NOMO-1 treated with dmso at 0.1 percent for 144 hours (cell line): ENCODE measurements around the gene WNT2.

Source experiments
- DNase-seq: peaks from one replicate; lab custom pipeline; 2025; ENCODE audit not compliant: unreplicated experiment; lab: John Stamatoyannopoulos, UW

The WNT2 gene

DNA sequence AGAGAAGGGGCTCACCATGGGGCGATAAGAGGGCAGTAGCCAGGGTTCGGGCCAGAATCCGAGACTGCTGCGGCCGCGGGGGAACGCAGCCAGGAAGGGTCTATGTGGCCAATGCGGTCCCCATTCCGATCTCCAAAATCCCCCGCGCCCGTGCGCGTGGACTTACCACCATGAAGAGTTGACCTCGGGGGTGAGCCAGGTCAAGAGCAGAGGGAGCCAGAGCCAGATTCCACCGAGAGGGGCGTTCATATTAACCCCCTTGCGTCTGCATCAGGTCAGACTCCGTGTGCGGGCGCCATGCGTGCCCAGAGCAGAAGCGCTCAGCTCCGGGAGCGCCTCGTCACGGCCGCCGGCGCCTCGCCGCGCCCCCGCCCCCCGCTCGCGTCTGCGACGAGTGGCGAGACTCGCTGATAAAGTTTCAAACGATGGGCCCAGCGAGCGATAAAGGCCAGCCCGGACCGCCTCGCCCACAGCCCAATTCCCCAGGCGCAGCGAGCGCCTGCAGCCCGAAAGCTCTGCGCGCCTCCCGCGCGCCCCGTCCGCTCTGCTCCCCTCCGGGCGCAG is at the start of gene WNT2:
Gene WNT2, minus strand, starts transcription at position 318 of the 564 bp plus-strand sequence. Its CDS starts 69 bp downstream, at position 249.
- no peak for DNase-seq

DNA sequence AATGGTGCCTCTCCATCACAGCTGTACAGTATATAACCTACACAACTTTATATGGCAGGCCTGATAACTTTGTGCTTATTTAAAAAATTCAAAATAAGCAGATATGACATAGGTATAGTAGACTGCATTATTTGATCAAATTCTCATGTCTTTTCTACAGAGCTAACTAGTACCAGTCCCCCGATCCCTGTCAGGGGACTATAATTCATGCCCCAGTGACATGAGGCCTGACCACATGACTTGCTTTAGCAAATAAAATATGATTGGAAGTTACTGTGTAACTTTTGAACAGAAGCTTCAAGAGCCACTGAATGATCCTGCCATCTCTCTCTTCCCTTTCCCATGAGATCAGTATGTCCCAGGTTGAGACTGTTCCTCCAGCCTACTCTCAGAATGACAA is 49.2 kb upstream of the WNT2 start:
- DNase-seq: no peak

DNA sequence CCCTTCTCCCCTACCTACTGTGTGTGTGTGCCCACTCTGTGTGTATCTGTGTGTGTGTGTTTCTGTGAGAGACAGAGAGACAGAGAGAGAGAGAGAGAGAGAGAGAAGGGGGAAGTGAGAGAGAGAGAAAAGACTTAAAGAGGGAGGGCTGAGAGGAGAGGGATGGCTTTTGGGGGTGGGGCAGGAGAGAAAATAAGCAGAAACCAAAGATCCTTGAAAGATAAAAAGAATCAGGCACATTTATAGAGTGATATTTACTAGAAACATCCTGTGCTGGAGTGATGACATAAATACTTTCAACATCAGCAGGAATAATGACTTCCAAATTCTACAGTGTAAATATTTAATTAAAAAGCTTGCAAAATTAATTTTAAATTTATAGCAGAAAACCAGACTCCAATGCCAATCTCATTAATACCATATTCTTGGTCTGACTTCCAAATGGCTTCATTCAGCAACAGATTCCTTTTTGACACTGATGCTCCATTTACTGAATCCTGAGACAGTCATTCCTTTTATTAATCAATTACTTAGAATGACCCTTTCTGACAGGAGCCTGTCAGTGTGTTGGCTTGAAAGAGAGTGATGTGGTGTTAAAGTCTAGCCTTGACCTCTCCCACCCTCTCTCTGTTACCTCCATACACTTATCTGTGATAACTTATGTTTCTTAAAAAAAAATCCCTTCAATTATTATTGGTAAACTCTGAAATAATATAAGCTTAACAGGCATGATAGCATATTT is 41.7 kb upstream of the WNT2 start:
- DNase-seq: no peak

- DNase-seq: no peak
These were observed 39.5 kb upstream of the WNT2 start for GRCh38 chr7:117362294-117362888.

- DNase-seq: no peak
These were observed 27.2 kb upstream of the WNT2 start for GRCh38 chr7:117350027-117350426.

- no peak for DNase-seq
These were observed 26.7 kb upstream of the WNT2 start for GRCh38 chr7:117349570-117349969.

- no peak for DNase-seq
These were observed 25.3 kb upstream of the WNT2 start for GRCh38 chr7:117347962-117348672.

- no peak for DNase-seq
These were observed 24.6 kb upstream of the WNT2 start for GRCh38 chr7:117347480-117347879.

- DNase-seq: no peak
These were observed 23.3 kb upstream of the WNT2 start for GRCh38 chr7:117346161-117346560.

- DNase-seq: no peak
These were observed 15.2 kb upstream of the WNT2 start for GRCh38 chr7:117338020-117338419.

GRCh38 chr7:117333168-117333567 is 10.3 kb upstream of the WNT2 start:
- DNase-seq: no peak

GRCh38 chr7:117332031-117332430 is 9.2 kb upstream of the WNT2 start:
- no peak for DNase-seq

GRCh38 chr7:117325836-117326235 is 3.0 kb upstream of the WNT2 start:
- no peak for DNase-seq

- DNase-seq: no peak
These were observed 2.1 kb upstream of the WNT2 start for GRCh38 chr7:117324960-117325359.

DNA sequence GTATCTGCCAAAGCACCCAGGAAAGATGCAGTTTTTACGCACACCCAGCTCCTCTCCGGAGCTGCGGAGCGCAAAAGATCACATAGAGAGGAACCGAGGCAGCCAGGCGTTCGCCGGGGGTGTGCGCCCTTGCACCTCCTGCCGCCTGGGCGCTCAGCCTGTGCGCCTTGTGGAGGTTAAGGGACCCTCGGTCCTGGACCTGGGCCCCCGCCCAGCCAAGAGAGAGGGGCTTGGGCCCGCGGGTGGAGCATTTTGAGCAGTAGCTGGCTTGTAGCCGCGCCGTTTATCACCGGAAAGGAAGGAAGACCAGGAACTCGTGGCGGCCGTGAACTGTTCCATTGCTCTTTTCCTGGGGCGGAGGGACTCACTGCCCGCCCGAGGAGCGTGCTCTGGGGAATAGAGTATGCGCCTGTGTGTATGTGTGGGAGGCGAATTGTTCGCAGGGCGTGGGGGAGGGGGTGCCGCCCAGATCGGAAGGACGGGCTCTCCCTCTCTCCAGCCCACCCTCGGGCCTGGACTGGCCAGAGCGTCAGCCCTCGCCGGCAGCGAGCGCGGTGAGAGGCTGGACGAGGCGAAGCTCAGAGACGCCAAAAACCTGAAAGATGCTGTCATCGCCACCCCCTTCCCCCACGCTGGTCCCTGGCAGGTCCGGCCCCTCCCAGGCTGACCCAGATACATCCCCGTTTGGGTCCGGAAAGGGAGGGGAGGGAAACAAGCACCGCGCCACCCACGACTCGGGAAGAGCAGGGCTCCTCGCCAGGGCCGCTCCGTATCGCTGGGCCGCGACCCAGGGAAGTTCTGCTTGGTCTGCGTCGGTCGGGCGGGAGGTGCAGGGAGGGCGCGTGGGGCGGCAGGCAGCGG is 1.2 kb upstream of the WNT2 start:
- no peak for DNase-seq

DNA sequence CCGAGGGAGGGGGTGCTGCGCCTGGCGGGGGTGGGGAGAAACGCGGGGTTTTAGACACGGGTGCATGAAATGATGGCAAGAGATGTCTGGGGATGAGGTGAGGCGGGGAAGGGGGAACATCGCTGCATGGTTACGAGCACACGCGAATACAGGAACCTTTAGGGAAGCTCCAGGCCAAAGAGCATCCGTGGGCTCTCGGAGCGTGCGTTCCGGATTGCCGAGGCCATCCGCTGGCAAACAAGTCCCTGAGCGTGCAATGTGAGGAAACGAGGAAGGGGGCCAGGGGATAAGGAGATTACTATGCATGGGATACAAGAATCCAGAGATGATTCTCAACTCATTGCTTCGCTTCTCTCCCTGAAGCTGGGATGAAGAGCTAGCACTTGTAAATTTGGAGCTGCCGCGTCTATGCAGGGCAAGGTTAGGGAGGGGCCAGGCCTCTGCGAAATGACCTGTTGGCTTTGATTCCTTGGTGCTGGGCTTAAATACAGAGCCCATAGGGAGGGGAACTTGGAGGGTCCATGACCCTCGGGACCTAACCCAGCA is 520 bp upstream of the WNT2 start:
- DNase-seq: no peak

- DNase-seq: no peak
These were observed 2.3 kb downstream of the WNT2 start for GRCh38 chr7:117320523-117320922.

DNA sequence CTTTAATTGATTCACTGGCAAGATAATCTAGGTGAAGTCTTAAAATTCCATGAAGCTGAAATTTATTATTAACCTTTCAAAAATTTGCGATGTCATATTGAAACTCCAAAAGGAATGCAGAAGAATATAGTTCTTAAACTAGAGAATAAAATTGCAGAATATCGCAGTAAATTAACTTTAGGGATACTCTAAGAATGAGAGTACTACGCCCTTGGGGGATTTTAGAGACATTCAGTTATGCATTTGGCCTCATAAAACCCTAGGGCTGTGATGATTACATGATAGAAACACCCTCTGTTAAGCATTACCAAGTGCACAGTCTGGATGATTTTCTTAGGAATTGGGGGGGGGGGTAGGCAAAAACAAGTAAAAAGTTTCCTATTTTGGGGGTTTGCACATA is 3.7 kb downstream of the WNT2 start:
- DNase-seq: no peak

- no peak for DNase-seq
These were observed 9.3 kb downstream of the WNT2 start for GRCh38 chr7:117313582-117313981.
